Prostate gland (tissue), 1 donor: Measurements from ENCODE around the gene TFF2.

Experiments used
- POLR2A ChIP-seq: fragments of 450-650 bp; IDR thresholded peaks from one replicate; pipeline ENCODE4 v1.6.1; 2016; ENCODE audit warnings: antibody characterized with exemption, mild to moderate bottlenecking
- POLR2AphosphoS5 ChIP-seq: sonication (generic); formaldehyde crosslinking; IDR thresholded peaks from one replicate; pipeline ENCODE4 v1.6.1; 2017; ENCODE audit warnings: antibody characterized with exemption

DNA sequence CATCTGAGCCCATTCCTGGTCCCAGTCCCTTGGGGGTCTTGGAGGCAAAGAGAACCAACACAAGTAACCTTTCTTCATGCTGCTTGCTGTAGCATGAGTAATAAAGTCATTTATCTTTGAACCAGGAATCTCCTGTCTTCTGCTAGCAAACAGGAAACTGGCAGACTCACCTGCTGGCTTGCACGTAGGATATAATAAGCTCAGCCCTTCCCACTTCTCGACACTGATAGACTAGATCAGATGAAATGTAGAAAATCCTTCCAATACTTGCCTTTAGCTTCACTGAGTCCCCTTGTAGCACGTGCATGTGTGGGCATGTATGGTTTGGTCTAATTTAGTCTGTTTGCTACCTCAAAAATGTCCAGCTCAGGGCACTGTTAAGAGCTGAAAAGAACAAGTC is 6.5 kb upstream of the TFF2 start:
- TF ChIP-seq POLR2AphosphoS5 = no peak
- no peak for TF ChIP-seq POLR2A
